Astrocyte (in vitro differentiated cells and primary cell): Measurements from ENCODE around the gene RGS10.
"Not testable (repeated sequence)": the region's sequence is repeated elsewhere in the genome, so short reads cannot be mapped to it uniquely, and the experiment has no call there.

Experiments
- CTCF ChIP-seq: IDR thresholded peaks from 2 replicates; pipeline ENCODE4 v1.5.1; 2011; ENCODE audit warnings: low read depth, mild to moderate bottlenecking, inconsistent platforms, low read length, moderate library complexity; ENCODE audit not compliant: insufficient read depth
- EZH2 ChIP-seq: IDR thresholded peaks from 2 replicates; pipeline ENCODE4 v1.6.1; 2012; ENCODE audit warnings: mild to moderate bottlenecking, low read length, inconsistent platforms; ENCODE audit not compliant: insufficient read depth

GRCh38 chr10:119556081-119556480, 13.6 kb upstream of the RGS10 start:
- not testable (repeated sequence) for TF ChIP-seq CTCF, EZH2
